Astrocyte (in vitro differentiated cells and primary cell): Measurements from ENCODE around the gene NIPAL3. TPM values are rescaled to one million over a fixed set of nuclear protein-coding genes. Genes with fewer than 3 reads are reported as not detected.
"Not testable (repeated sequence)": the region's sequence is repeated elsewhere in the genome, so short reads cannot be mapped to it uniquely, and the experiment has no call there.

ENCODE experiments used
- DNase-seq: peaks from one replicate; pipeline ENCODE4 v3.0.0-alpha.2; 2010; ENCODE audit warnings: low read depth
- FAIRE-seq: peaks from 2 replicates; lab custom pipeline; 2011; peaks lifted over from hg19 to GRCh38; lab: Jason Lieb, UNC
- H2AFZ ChIP-seq: 2 replicates; pipeline ENCODE4 v1.6.0; 2012; ENCODE audit warnings: low read depth, low read length, inconsistent platforms
- H3K27ac ChIP-seq: 2 replicates; pipeline ENCODE4 v1.5.1; 2011; ENCODE audit warnings: low read depth, low read length, inconsistent platforms
- H3K27me3 ChIP-seq: 2 replicates; pipeline ENCODE4 v1.6.0; 2011; ENCODE audit warnings: low read length, inconsistent platforms; ENCODE audit not compliant: insufficient read depth
- H3K36me3 ChIP-seq: 2 replicates; pipeline ENCODE4 v1.5.1; 2011; ENCODE audit warnings: low read length, inconsistent platforms; ENCODE audit not compliant: insufficient read depth
- H3K4me1 ChIP-seq: 2 replicates; pipeline ENCODE4 v1.5.1; 2011; ENCODE audit warnings: low read length, inconsistent platforms; ENCODE audit not compliant: insufficient read depth
- H3K4me2 ChIP-seq: 2 replicates; pipeline ENCODE4 v1.6.0; 2012; ENCODE audit warnings: low read length, inconsistent platforms
- H3K4me3 ChIP-seq: 2 replicates; pipeline ENCODE4 v1.5.1; 2011; ENCODE audit warnings: low read depth, mild to moderate bottlenecking, low read length, inconsistent platforms; ENCODE audit not compliant: insufficient read depth
- H3K79me2 ChIP-seq: 2 replicates; pipeline ENCODE4 v1.6.0; 2012; ENCODE audit warnings: mild to moderate bottlenecking, low read length, inconsistent platforms; ENCODE audit not compliant: insufficient read depth
- H3K9ac ChIP-seq: 2 replicates; pipeline ENCODE4 v1.6.0; 2012; ENCODE audit warnings: mild to moderate bottlenecking, low read length, inconsistent platforms
- H3K9me3 ChIP-seq: 2 replicates; pipeline ENCODE4 v1.5.1; 2012; ENCODE audit warnings: low read depth, mild to moderate bottlenecking, low read length, inconsistent platforms; ENCODE audit not compliant: insufficient read depth
- H4K20me1 ChIP-seq: 2 replicates; pipeline ENCODE4 v1.6.0; 2012; ENCODE audit warnings: low read length, inconsistent platforms; ENCODE audit not compliant: insufficient read depth
- H3K27ac Mint-ChIP-seq: one replicate; pipeline ENCODE4 v1.8.0; 2021; ENCODE audit warnings: mild to moderate bottlenecking, mixed read lengths; ENCODE audit not compliant: unreplicated experiment
- H3K27me3 Mint-ChIP-seq: one replicate; pipeline ENCODE4 v1.8.0; 2021; ENCODE audit warnings: low read depth, mixed read lengths; ENCODE audit not compliant: unreplicated experiment
- H3K36me3 Mint-ChIP-seq: one replicate; pipeline ENCODE4 v1.8.0; 2021; ENCODE audit warnings: low read depth, mixed read lengths; ENCODE audit not compliant: unreplicated experiment
- H3K4me1 Mint-ChIP-seq: one replicate; pipeline ENCODE4 v1.8.0; 2021; ENCODE audit warnings: low read depth, mixed read lengths; ENCODE audit not compliant: unreplicated experiment
- H3K4me3 Mint-ChIP-seq: one replicate; pipeline ENCODE4 v1.8.0; 2021; ENCODE audit warnings: mild to moderate bottlenecking, moderate library complexity, mixed read lengths; ENCODE audit not compliant: unreplicated experiment
- H3K9me3 Mint-ChIP-seq: one replicate; pipeline ENCODE4 v1.8.0; 2021; ENCODE audit warnings: mild to moderate bottlenecking, mixed read lengths; ENCODE audit not compliant: unreplicated experiment
- EZH2 ChIP-seq: IDR thresholded peaks from 2 replicates; pipeline ENCODE4 v1.6.1; 2012; ENCODE audit warnings: mild to moderate bottlenecking, low read length, inconsistent platforms; ENCODE audit not compliant: insufficient read depth
- total RNA-seq: library from RNA; stranded (reverse); gene quantifications from 2 replicates; pipeline ENCODE4 v1.2.1, GENCODE V29; 2021
- TF ChIP-seq, protein P1 (sequence below): IDR thresholded peaks from 2 replicates; pipeline ENCODE4 v1.5.1; 2011; ENCODE audit warnings: low read depth, mild to moderate bottlenecking, inconsistent platforms, low read length, moderate library complexity; ENCODE audit not compliant: insufficient read depth

NIPAL3 gene
- total RNA-seq, 1 donor from 2014 or later: 47.2 TPM

DNA sequence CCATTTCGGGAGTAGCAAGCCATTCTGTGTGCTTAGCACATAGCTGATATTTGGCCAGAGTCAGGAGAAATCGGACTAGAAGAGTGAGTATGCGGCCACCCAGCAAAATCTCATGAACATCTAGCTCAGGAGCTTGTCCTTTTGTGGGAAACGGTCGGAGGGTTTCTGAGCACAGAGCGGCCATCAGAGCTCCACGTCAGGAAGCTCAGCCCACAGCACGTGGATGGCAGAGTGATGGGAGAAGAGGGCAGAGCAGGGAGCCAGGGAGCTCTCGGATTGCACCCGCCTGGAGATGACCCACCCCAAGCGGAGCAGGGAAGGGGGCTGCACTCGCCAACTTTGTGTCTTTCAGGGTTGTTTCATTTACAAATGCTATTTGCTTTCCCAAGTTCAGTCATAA, 100.9 kb downstream of the NIPAL3 start:
- TF ChIP-seq, protein P1, sequence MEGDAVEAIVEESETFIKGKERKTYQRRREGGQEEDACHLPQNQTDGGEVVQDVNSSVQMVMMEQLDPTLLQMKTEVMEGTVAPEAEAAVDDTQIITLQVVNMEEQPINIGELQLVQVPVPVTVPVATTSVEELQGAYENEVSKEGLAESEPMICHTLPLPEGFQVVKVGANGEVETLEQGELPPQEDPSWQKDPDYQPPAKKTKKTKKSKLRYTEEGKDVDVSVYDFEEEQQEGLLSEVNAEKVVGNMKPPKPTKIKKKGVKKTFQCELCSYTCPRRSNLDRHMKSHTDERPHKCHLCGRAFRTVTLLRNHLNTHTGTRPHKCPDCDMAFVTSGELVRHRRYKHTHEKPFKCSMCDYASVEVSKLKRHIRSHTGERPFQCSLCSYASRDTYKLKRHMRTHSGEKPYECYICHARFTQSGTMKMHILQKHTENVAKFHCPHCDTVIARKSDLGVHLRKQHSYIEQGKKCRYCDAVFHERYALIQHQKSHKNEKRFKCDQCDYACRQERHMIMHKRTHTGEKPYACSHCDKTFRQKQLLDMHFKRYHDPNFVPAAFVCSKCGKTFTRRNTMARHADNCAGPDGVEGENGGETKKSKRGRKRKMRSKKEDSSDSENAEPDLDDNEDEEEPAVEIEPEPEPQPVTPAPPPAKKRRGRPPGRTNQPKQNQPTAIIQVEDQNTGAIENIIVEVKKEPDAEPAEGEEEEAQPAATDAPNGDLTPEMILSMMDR: no peak
- no peak for TF ChIP-seq EZH2
- H3K4me3 Mint-ChIP-seq: no peak overlapping the region
- H3K9me3 Mint-ChIP-seq: peaks cover 2% of the 10 kb centered on the region
- H3K4me2 ChIP-seq: no peak overlapping the region
- peaks cover 2% of the 10 kb centered on the region for H3K36me3 Mint-ChIP-seq
- DNase-seq (no peak), FAIRE-seq (no peak)
- no peaks in the 10 kb centered on the region for H3K27me3 Mint-ChIP-seq
- no peaks in the 10 kb centered on the region for H3K36me3 ChIP-seq
- no peak overlapping the region for H3K4me3 ChIP-seq
- H3K27me3 ChIP-seq: no peaks in the 10 kb centered on the region
- no peaks in the 10 kb centered on the region for H3K4me1 ChIP-seq
- no peak overlapping the region for H2AFZ ChIP-seq
- H3K79me2 ChIP-seq: no peaks in the 10 kb centered on the region
- H3K9ac ChIP-seq: no peak overlapping the region
- H4K20me1 ChIP-seq: no peaks in the 10 kb centered on the region
- no peak overlapping the region for H3K27ac ChIP-seq
- H3K27ac Mint-ChIP-seq: peak overlapping the region; percentile 2
- H3K4me1 Mint-ChIP-seq: peaks cover 3% of the 10 kb centered on the region
- no peaks in the 10 kb centered on the region for H3K9me3 ChIP-seq

DNA sequence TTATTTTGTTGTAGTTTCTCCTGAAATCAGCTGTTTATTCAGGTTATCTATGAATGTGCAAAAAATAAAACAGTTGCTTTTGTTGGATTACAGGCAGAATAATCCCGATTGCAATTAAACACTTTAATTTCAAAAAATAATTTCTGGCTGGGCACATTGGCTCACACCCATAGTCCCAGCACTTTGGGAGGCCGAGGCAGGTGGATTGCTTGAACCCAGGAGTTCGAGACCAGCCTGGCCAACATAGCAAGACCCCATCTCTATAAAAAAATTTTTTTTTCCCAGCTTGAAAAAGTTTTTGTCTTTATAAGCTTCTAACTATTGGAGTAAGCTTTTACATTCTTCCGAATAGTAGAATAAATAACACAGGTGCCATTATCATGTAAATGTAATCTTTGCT, 102.3 kb downstream of the NIPAL3 start:
- TF ChIP-seq, protein P1: no peak
- no peak for TF ChIP-seq EZH2
- Mint-ChIP-seq H3K27ac (no peak overlapping the region), H3K9me3 (no peaks in the 10 kb centered on the region), H3K4me1 (peaks cover 3% of the 10 kb centered on the region), H3K27me3 (no peaks in the 10 kb centered on the region), H3K36me3 (no peaks in the 10 kb centered on the region), H3K4me3 (no peak overlapping the region)
- no peak overlapping the region for H3K4me2 ChIP-seq
- no peaks in the 10 kb centered on the region for H4K20me1 ChIP-seq
- H3K9ac ChIP-seq: no peak overlapping the region
- H3K27ac ChIP-seq: no peak overlapping the region
- no peaks in the 10 kb centered on the region for H3K79me2 ChIP-seq
- H3K4me3 ChIP-seq: no peak overlapping the region
- DNase-seq (no peak), FAIRE-seq (no peak)
- no peaks in the 10 kb centered on the region for H3K9me3 ChIP-seq
- no peaks in the 10 kb centered on the region for H3K36me3 ChIP-seq
- H2AFZ ChIP-seq: no peak overlapping the region
- no peaks in the 10 kb centered on the region for H3K27me3 ChIP-seq
- no peaks in the 10 kb centered on the region for H3K4me1 ChIP-seq

DNA sequence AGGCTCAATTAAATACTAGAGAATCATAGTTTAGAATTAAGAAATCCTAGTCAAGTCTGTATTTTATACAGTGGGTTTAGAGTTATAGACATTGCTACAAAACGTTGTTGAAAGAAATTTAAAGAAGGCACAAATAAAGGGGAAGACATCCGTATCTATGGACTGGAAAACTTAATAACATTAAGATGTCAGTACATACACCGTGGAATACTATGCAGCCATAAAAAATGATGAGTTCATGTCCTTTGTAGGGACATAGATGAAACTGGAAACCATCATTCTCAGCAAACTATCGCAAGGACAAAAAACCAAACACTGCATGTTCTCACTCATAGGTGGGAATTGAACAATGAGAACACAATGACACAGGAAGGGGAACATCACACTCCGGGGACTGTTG, 104.7 kb downstream of the NIPAL3 start:
- H3K4me1 ChIP-seq, H3K4me3 Mint-ChIP-seq, H3K27ac ChIP-seq, H3K27ac Mint-ChIP-seq, H3K27me3 ChIP-seq, H3K79me2 ChIP-seq, H4K20me1 ChIP-seq, FAIRE-seq, H3K9me3 ChIP-seq, H3K4me2 ChIP-seq, DNase-seq, H3K9ac ChIP-seq, H3K4me1 Mint-ChIP-seq, H3K9me3 Mint-ChIP-seq, H3K4me3 ChIP-seq, H3K36me3 Mint-ChIP-seq, H3K36me3 ChIP-seq, H3K27me3 Mint-ChIP-seq, H2AFZ ChIP-seq: not testable (repeated sequence)

Other genes starting within 250 kb of the NIPAL3 start
- gene IFNLR1, start 228.5 kb upstream of the NIPAL3 start, total RNA-seq: 0.94 and 1.5 TPM in 2 replicates
- 2.6 and 6.9 TPM in 2 replicates for gene GRHL3, start 96.4 kb upstream of the NIPAL3 start, total RNA-seq
- 9.2 and 9.5 TPM in 2 replicates for gene STPG1, start 2.0 kb upstream of the NIPAL3 start, total RNA-seq
- gene RCAN3, start 87.0 kb downstream of the NIPAL3 start, total RNA-seq: 15.4 and 17.7 TPM in 2 replicates
- gene NCMAP, start 140.3 kb downstream of the NIPAL3 start, total RNA-seq: not detected in 2 replicates
- gene SRRM1, start 227.5 kb downstream of the NIPAL3 start, total RNA-seq: 124 and 138 TPM in 2 replicates